ENCODE measurements around the gene MICB. TPM values are rescaled to one million over a fixed set of nuclear protein-coding genes. Genes with fewer than 3 reads are reported as not detected.
"Not testable (repeated sequence)": the region's sequence is repeated elsewhere in the genome, so short reads cannot be mapped to it uniquely, and the experiment has no call there.

The MICB gene
- 0.52 TPM for total RNA-seq

DNA sequence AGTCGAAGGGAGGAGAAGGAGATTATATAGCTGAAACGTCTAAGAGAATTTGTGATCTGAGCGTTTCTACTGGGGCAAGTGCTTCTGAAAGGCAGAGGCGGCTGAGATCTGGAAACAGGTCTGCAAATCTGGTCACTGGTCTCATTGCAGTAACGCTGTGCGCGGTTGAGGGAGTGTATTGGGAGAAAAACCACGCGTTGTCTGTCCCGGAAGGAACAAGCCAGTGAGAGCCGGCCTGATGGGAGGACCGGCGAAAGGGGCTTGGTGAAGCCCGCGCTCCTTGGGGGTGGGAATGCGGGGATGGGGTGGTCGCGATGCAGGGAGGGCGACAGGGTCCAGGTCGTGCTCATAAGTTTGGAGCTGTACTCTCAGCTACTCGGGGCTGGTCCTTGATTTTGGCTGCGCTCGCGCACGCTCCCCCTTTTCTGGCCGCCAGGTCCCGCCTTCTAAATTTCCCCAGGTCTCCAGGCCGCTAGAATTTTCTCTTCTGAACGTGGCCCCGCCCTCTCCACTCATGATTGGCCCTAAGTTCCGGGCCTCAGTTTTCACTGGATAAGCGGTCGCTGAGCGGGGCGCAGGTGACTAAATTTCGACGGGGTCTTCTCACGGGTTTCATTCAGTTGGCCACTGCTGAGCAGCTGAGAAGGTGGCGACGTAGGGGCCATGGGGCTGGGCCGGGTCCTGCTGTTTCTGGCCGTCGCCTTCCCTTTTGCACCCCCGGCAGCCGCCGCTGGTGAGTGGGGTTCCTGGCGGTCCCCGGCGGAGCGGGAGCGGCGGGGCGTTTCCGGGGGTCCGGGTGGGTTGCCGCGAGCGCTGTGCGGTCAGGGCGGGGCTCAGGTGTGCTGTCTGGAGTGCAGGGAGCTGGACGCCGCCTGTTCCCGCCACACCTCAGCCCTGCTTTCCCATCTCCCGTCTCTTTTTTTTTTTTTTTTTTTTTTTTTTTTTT lies at the start of gene MICB:
MICB (plus strand) TSS at position 615 of the 946 bp plus-strand sequence; CDS start at position 664, 49 bp downstream.
- no peak within 1 kb of the TSS for H3K27ac ChIP-seq (ENCODE audit: low read depth, low read length)
- no peaks in the 10 kb centered on the region for H3K36me3 ChIP-seq (ENCODE audit: control insufficient read depth in 3 of 3, insufficient read depth in 3 of 3, low read length in 3 of 3)
- peak within 1 kb of the TSS; percentile 40 to 65 (median 57) for H3K9ac ChIP-seq (ENCODE audit: low read depth in 1 of 3, low read length in 3 of 3)
- peaks cover 13 to 14% (median 14%) of the 10 kb centered on the region in 3 donors for H3K4me1 ChIP-seq (ENCODE audit: control insufficient read depth in 3 of 3, insufficient read depth in 3 of 3, low read length in 3 of 3)
- H3K27me3 ChIP-seq (ENCODE audit: control insufficient read depth in 3 of 3, insufficient read depth in 3 of 3, low read length in 3 of 3) = peaks cover 9 to 39% (median 22%) of the 10 kb centered on the region in 3 donors
- H3K9me3 ChIP-seq (ENCODE audit: control insufficient read depth in 3 of 3, low read length in 3 of 3) = no peaks in the 10 kb centered on the region
- H3K4me3 ChIP-seq (ENCODE audit: low read length in 3 of 3) = peak within 1 kb of the TSS; percentile 65 to 71 (median 67)

- Histone ChIP-seq H3K27me3 (ENCODE audit: control insufficient read depth in 3 of 3, insufficient read depth in 3 of 3, low read length in 3 of 3) (no peaks in the 10 kb centered on the region), H3K4me1 (ENCODE audit: control insufficient read depth in 3 of 3, insufficient read depth in 3 of 3, low read length in 3 of 3) (no peaks in the 10 kb centered on the region), H3K9ac (ENCODE audit: low read depth in 1 of 3, low read length in 3 of 3) (no peak overlapping the region), H3K36me3 (ENCODE audit: control insufficient read depth in 3 of 3, insufficient read depth in 3 of 3, low read length in 3 of 3) (no peaks in the 10 kb centered on the region), H3K4me3 (ENCODE audit: low read length in 3 of 3) (no peak overlapping the region), H3K9me3 (ENCODE audit: control insufficient read depth in 3 of 3, low read length in 3 of 3) (no peaks in the 10 kb centered on the region), H3K27ac (ENCODE audit: low read depth, low read length) (no peak overlapping the region)
Measured at GRCh38 chr6:31450751-31451150, 47.2 kb upstream of the MICB start.

DNA sequence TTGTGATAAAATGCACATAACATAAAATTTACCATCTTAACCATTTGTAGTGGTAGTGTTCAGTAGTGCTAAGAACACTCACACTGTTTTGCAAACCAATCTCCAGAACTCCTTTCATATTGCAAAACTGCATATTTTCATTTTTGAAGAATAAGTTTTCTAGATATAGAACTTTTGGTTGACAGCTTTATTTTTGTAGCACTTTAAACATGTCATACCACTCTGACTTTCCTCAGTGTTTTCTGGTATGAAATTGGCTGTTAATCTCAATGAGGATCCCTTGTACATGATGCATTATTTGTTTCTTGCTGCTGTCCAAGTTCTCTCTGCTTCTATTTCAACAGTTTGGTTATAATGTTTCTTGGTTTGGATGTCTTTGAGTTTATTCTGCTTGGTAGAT lies 45.1 kb upstream of the MICB start:
- Histone ChIP-seq H3K27me3 (ENCODE audit: control insufficient read depth in 3 of 3, insufficient read depth in 3 of 3, low read length in 3 of 3) (no peaks in the 10 kb centered on the region), H3K27ac (ENCODE audit: low read depth, low read length) (no peak overlapping the region), H3K4me1 (ENCODE audit: control insufficient read depth in 3 of 3, insufficient read depth in 3 of 3, low read length in 3 of 3) (no peaks in the 10 kb centered on the region), H3K4me3 (ENCODE audit: low read length in 3 of 3) (no peak overlapping the region), H3K36me3 (ENCODE audit: control insufficient read depth in 3 of 3, insufficient read depth in 3 of 3, low read length in 3 of 3) (no peaks in the 10 kb centered on the region), H3K9ac (ENCODE audit: low read depth in 1 of 3, low read length in 3 of 3) (no peak overlapping the region), H3K9me3 (ENCODE audit: control insufficient read depth in 3 of 3, low read length in 3 of 3) (no peaks in the 10 kb centered on the region)

- H3K4me3 ChIP-seq (ENCODE audit: low read length in 3 of 3) = no peak overlapping the region
- H3K36me3 ChIP-seq (ENCODE audit: control insufficient read depth in 3 of 3, insufficient read depth in 3 of 3, low read length in 3 of 3) = no peaks in the 10 kb centered on the region
- H3K27me3 ChIP-seq (ENCODE audit: control insufficient read depth in 3 of 3, insufficient read depth in 3 of 3, low read length in 3 of 3) = no peaks in the 10 kb centered on the region
- no peaks in the 10 kb centered on the region for H3K9me3 ChIP-seq (ENCODE audit: control insufficient read depth in 3 of 3, low read length in 3 of 3)
- H3K9ac ChIP-seq (ENCODE audit: low read depth in 1 of 3, low read length in 3 of 3) = no peak overlapping the region
- H3K4me1 ChIP-seq (ENCODE audit: control insufficient read depth in 3 of 3, insufficient read depth in 3 of 3, low read length in 3 of 3) = no peaks in the 10 kb centered on the region
- H3K27ac ChIP-seq (ENCODE audit: low read depth, low read length) = no peak overlapping the region
Measured at GRCh38 chr6:31453259-31453658, 44.7 kb upstream of the MICB start.

DNA sequence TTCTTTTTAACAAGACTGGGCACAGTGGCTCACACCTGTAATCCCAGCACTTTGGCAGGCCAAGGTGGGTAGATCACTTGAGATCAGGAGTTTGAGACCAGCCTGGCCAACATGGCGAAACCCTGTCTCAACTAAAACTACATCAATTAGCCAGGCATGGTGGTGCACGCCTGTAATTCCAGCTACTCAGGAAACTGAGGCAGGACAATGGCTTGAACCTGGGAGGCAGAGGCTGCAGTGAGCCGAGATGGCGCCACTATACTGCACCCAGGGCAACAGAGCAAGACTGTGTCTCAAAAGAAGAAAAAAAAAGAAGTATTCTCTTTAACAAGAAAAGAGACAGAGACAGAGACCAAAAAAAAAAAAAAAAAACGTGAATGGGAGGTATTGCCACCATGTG lies 38.1 kb upstream of the MICB start:
- H3K27me3 ChIP-seq (ENCODE audit: control insufficient read depth in 3 of 3, insufficient read depth in 3 of 3, low read length in 3 of 3); H3K4me3 ChIP-seq (ENCODE audit: low read length in 3 of 3); H3K36me3 ChIP-seq (ENCODE audit: control insufficient read depth in 3 of 3, insufficient read depth in 3 of 3, low read length in 3 of 3); H3K27ac ChIP-seq (ENCODE audit: low read depth, low read length); H3K9ac ChIP-seq (ENCODE audit: low read depth in 1 of 3, low read length in 3 of 3); H3K9me3 ChIP-seq (ENCODE audit: control insufficient read depth in 3 of 3, low read length in 3 of 3): not testable (repeated sequence)
- peaks cover 7 to 23% (median 14%) of the 10 kb centered on the region in 3 donors for H3K4me1 ChIP-seq (ENCODE audit: control insufficient read depth in 3 of 3, insufficient read depth in 3 of 3, low read length in 3 of 3)

GRCh38 chr6:31460361-31461025 lies 37.5 kb upstream of the MICB start:
- Histone ChIP-seq H3K36me3 (ENCODE audit: control insufficient read depth in 3 of 3, insufficient read depth in 3 of 3, low read length in 3 of 3) (no peaks in the 10 kb centered on the region), H3K27me3 (ENCODE audit: control insufficient read depth in 3 of 3, insufficient read depth in 3 of 3, low read length in 3 of 3) (no peaks in the 10 kb centered on the region), H3K4me3 (ENCODE audit: low read length in 3 of 3) (no peak overlapping the region), H3K9me3 (ENCODE audit: control insufficient read depth in 3 of 3, low read length in 3 of 3) (no peaks in the 10 kb centered on the region), H3K4me1 (ENCODE audit: control insufficient read depth in 3 of 3, insufficient read depth in 3 of 3, low read length in 3 of 3) (peaks cover 7 to 28% (median 17%) of the 10 kb centered on the region in 3 donors), H3K27ac (ENCODE audit: low read depth, low read length) (no peak overlapping the region), H3K9ac (ENCODE audit: low read depth in 1 of 3, low read length in 3 of 3) (no peak overlapping the region)

GRCh38 chr6:31462026-31462963 lies 35.6 kb upstream of the MICB start:
- Histone ChIP-seq H3K27ac (ENCODE audit: low read depth, low read length) (peak overlapping the region; percentile 54), H3K9me3 (ENCODE audit: control insufficient read depth in 3 of 3, low read length in 3 of 3) (no peaks in the 10 kb centered on the region), H3K36me3 (ENCODE audit: control insufficient read depth in 3 of 3, insufficient read depth in 3 of 3, low read length in 3 of 3) (no peaks in the 10 kb centered on the region), H3K4me1 (ENCODE audit: control insufficient read depth in 3 of 3, insufficient read depth in 3 of 3, low read length in 3 of 3) (peaks cover 7 to 33% (median 17%) of the 10 kb centered on the region in 3 donors), H3K27me3 (ENCODE audit: control insufficient read depth in 3 of 3, insufficient read depth in 3 of 3, low read length in 3 of 3) (no peaks in the 10 kb centered on the region), H3K9ac (ENCODE audit: low read depth in 1 of 3, low read length in 3 of 3) (peak overlapping the region; percentile 63 to 83 (median 71)), H3K4me3 (ENCODE audit: low read length in 3 of 3) (peak overlapping the region; percentile 67 to 81 (median 73))

- Histone ChIP-seq H3K9me3 (ENCODE audit: control insufficient read depth in 3 of 3, low read length in 3 of 3) (no peaks in the 10 kb centered on the region), H3K36me3 (ENCODE audit: control insufficient read depth in 3 of 3, insufficient read depth in 3 of 3, low read length in 3 of 3) (no peaks in the 10 kb centered on the region), H3K27ac (ENCODE audit: low read depth, low read length) (peak overlapping the region; percentile 54), H3K9ac (ENCODE audit: low read depth in 1 of 3, low read length in 3 of 3) (peak overlapping the region; percentile 63 to 83 (median 71)), H3K4me1 (ENCODE audit: control insufficient read depth in 3 of 3, insufficient read depth in 3 of 3, low read length in 3 of 3) (peaks cover 7 to 33% (median 17%) of the 10 kb centered on the region in 3 donors), H3K4me3 (ENCODE audit: low read length in 3 of 3) (peak overlapping the region; percentile 67 to 81 (median 73)), H3K27me3 (ENCODE audit: control insufficient read depth in 3 of 3, insufficient read depth in 3 of 3, low read length in 3 of 3) (no peaks in the 10 kb centered on the region)
Measured at GRCh38 chr6:31462964-31463870, 34.7 kb upstream of the MICB start.
